ENCODE data around the gene PSMB10. TPM values are rescaled to one million over a fixed set of nuclear protein-coding genes. Genes with fewer than 3 reads are reported as not detected.
"Not testable (repeated sequence)": the region's sequence is repeated elsewhere in the genome, so short reads cannot be mapped to it uniquely, and the experiment has no call there.

PSMB10 gene
- total RNA-seq, 1 experiment from 2014 or later = 48.7 TPM

GRCh38 chr16:67926181-67926750, 10.4 kb downstream of the PSMB10 start:
- DNase-seq (ENCODE audit: low spot score) = no peak

DNA sequence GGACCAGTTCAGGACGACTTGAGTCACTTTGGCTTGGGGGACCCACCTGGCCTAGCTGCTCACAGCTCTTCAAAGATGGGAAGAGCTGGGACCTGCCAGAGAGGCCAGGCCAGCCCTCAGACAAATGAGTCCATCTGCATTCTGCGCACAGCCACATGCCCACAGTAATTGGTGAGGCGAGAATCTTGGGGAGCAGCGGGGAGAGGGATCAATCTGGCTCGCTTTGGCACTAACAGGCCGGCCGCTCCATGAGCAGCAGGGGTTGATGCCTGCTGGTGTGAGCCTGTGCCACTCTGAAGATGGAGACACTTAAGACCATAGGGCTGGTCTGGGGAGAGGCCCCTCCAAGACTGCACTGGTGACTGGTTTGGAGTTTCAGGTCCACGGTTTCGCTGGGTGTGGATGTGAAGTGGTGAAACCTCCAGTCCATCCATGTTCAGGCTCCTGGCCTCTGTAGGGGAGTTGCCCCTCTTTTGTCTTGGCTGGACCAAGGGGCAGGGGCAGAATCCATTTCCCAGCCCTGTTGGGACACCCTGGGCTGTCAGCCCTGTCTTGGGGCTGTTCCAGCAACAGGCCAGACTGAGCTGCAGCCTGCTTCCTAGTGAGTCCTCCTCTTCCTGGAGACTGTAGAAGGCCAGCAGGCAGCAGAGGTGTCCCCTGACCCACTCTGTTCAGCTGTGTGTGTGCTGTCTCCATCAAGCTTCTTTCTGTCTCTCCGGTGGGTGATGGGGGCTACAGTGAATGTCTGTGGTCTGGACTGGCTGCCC, 12.3 kb downstream of the PSMB10 start:
- DNase-seq (ENCODE audit: low spot score) = no peak

- DNase-seq (ENCODE audit: low spot score) = no peak
Measured at GRCh38 chr16:67923414-67924116, 13.1 kb downstream of the PSMB10 start.

GRCh38 chr16:67922740-67923139, 13.9 kb downstream of the PSMB10 start:
- DNase-seq (ENCODE audit: low spot score) = no peak

DNA sequence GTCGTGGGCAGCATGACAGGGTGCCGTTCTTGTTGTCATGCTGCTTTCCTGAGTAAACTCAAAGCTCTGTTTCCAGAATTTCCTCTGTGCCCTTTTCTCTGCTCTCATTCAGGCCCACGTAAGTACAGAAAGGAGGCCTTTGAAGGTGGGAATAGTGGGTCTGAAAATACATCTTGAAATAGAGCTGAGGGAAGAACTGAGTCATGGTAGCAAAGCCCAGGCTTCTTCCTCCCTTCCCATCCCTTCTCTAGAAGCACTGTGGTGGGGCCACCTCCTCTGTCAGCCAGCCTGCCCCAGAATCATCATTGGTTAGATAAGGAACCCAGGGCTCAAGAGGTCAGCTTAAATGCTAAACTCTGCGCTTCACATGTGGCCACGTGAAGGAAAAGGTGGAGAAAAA, 14.4 kb downstream of the PSMB10 start:
- no peak for DNase-seq (ENCODE audit: low spot score)

- no peak for DNase-seq (ENCODE audit: low spot score)
Measured at GRCh38 chr16:67919622-67920221, 16.9 kb downstream of the PSMB10 start.

GRCh38 chr16:67917852-67918236, 18.8 kb downstream of the PSMB10 start:
- DNase-seq (ENCODE audit: low spot score) = no peak

GRCh38 chr16:67917140-67917851, 19.4 kb downstream of the PSMB10 start:
- no peak for DNase-seq (ENCODE audit: low spot score)

- no peak for DNase-seq (ENCODE audit: low spot score)
Measured at GRCh38 chr16:67915831-67916723, 20.6 kb downstream of the PSMB10 start.

- DNase-seq (ENCODE audit: low spot score) = not testable (repeated sequence)
Measured at GRCh38 chr16:67915496-67915769, 21.2 kb downstream of the PSMB10 start.

GRCh38 chr16:67914758-67915495, 21.7 kb downstream of the PSMB10 start:
- DNase-seq (ENCODE audit: low spot score) = no peak

DNA sequence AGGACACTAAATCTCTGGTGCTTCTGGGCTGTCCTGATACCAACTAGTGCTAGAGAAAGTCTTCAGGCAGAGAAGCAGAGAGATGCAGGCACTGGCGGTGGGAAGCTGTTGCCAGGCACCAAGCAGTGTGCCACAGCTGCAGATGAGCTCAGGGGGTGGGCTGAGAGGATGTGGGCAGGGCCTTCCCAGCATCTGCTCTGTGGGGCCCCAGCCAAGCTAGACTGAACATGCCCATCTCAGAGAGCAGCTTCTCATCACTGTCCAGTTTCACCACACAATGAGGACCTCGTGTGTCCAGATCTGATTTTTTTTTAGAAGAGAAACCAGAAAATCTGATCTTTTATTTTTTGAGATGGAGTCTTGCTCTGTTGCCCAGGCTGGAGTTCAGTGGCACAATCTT, 26.5 kb downstream of the PSMB10 start:
- DNase-seq (ENCODE audit: low spot score) = no peak

GRCh38 chr16:67909056-67909742, 27.5 kb downstream of the PSMB10 start:
- DNase-seq (ENCODE audit: low spot score) = no peak

DNA sequence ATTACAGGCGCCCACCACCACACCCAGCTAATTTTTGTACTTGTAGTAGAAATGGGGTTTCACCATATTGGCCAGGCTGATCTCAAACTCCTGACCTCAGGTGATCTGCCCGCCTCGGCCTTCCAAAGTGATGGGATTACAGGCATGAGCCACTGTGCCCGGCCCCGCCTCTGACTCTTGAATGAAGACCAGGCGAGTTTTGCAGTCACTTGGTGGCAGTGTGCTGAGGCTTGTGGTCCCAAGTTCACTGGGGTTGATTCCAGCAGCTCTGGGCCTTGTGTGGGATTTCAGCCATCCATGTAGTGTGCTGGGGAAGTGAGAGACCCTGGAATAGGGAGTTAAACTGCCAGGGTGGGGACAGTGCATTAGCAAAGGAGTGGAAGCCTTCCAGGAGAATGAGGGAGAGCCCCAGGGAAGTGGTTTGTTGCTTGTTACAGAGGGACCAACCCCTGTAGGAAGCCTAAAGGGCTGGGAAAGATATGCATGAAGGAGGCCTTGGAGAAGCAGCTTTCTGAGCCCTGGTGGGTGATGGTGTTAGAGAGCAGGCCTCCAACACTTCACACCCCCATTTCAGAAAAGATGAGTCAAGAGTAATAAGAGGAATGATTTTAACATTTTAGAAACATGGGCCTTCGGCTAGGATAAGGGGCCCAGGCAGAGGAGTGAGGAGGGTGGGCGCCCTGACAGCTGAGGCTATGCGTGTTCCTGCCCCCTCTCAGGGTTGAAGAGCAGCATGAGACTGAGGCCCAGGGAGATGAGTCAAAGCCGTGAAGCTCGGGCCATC, 29.1 kb downstream of the PSMB10 start:
- DNase-seq (ENCODE audit: low spot score) = no peak

- DNase-seq (ENCODE audit: low spot score) = no peak
Measured at GRCh38 chr16:67902831-67903230, 33.8 kb downstream of the PSMB10 start.

DNA sequence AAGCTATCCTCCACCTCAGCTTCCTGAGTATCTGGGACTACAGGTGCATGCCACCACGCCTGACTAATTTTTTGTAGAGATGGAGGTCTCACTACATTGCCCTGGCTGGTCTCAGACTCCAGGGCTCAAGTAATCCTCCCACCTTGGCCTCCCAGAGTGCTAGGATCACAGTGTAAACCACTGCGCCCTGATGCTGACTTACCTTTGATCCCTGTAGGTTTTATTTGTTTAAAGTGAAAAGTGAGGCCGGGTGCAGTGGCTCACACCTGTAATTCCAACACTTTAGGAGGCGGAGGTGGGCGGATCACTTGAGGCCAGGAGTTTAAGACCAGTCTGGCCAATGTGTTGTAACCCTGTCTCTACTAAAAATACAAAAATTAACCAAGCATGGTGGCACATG, 34.9 kb downstream of the PSMB10 start:
- no peak for DNase-seq (ENCODE audit: low spot score)

DNA sequence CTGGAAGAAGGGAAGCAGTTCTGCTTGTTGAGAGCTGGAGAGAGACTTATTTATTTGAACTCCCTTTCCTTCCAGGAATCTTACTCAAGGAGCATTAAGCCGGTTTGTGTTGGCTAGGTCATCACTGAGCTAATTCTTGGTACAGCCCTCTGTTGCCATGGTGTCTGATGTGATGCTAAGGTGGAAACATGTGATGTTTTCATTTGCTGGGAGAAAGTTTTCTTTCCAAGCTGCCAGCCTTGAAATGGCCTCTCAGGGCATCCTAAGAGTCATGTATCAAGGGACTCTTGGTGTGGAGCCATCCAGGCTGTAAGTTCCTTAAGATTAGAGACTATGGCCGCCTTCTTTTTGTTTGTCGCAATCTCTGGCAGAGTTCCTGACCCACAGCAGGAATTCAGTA, 39.4 kb downstream of the PSMB10 start:
- no peak for DNase-seq (ENCODE audit: low spot score)

DNA sequence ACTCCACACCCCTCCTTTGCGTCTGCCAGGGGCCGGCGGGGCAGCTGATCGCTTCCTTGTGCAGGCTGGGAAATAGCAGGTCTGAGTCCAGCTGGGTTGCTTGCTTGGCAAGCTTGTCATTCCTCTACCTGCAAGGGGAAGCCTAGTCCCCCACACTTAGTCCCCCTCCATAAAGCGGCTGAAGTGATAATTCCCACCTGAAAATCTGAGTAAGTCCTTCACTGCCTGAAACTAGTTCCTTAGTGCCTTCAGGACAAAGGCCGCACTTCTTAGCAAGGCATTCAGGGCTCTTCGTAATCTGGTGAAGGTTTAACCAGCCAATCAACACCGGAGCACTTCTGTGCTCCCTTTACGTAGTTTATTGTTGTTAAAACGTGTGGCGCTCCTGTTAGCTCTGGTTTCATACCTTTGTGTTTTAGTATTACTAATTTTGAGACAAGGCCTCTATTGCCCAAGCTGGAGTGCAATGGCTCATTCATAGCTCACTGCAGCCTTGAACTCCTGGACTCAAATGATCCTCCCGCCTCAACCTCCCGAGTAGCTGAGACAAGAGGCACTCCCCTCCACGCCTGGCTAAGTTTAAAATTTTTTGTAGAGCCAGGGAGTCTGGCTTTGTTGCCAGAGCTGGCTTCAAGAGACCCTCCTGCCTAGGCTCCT, 42.8 kb downstream of the PSMB10 start:
- no peak for DNase-seq (ENCODE audit: low spot score)
